ENCODE measurements around the gene SLIT3.
A peak's percentile ranks its signal among the peaks of the same experiment; 100 is the strongest.

The SLIT3 gene

GRCh38 chr5:168932400-168933189 lies 368.3 kb downstream of the SLIT3 start:
- Histone ChIP-seq H3K9me3 (ENCODE audit: control insufficient read depth, insufficient read depth, low read depth, low read length) (no peaks in the 10 kb centered on the region), H3K36me3 (ENCODE audit: control insufficient read depth in 2 of 2, insufficient read depth in 1 of 2, low read length in 2 of 2) (no peaks in the 10 kb centered on the region), H3K4me1 (ENCODE audit: control insufficient read depth, insufficient read depth, low read length) (0 out of 2 replicates have a peak, but pooled peaks cover 3% of the 10 kb centered on the region), H3K27ac (ENCODE audit: extremely low read depth, low read depth, low read length) (no peak overlapping the region), H3K4me3 (ENCODE audit: low read depth, low read length) (no peak overlapping the region)
- ChIA-PET POLR2A (no interaction called here), CTCF (interaction anchor here (0.7 to 1.5 kb wide), 2 partner anchors 14 to 1744 kb away, joined by 3 to 4 read pairs; no protein-coding TSS in a partner anchor)
- TF ChIP-seq ZFP41 (tag by site-specific recombination; IDR thresholded peaks at IDR 0.05; ENCODE audit: borderline replicate concordance), result no peak
- no peak for TF ChIP-seq ZNF302 (tag by site-specific recombination; IDR thresholded peaks at IDR 0.05; ENCODE audit: low read depth)
- TF ChIP-seq ZBTB49 (tag by site-specific recombination; IDR thresholded peaks at IDR 0.05; ENCODE audit: low read depth), result no peak
- no peak for TF ChIP-seq ZIC2 (tag by site-specific recombination; IDR thresholded peaks at IDR 0.05)
- TF ChIP-seq ZBTB21 (tag by site-specific recombination; IDR thresholded peaks at IDR 0.05), result no peak
- TF ChIP-seq WT1 (tag by site-specific recombination; IDR thresholded peaks at IDR 0.05), result no peak
- TF ChIP-seq ZNF664 (tag by site-specific recombination; IDR thresholded peaks at IDR 0.05), result no peak
- TF ChIP-seq PRDM6 (tag by site-specific recombination; IDR thresholded peaks at IDR 0.05), result no peak
- no peak for TF ChIP-seq ZNF510 (tag by site-specific recombination; IDR thresholded peaks at IDR 0.05; ENCODE audit: insufficient replicate concordance)
- TF ChIP-seq SETDB1 (IDR thresholded peaks at IDR 0.05; ENCODE audit: insufficient read length, low read length), result no peak
- TF ChIP-seq ZNF626 (tag by site-specific recombination; IDR thresholded peaks at IDR 0.05), result no peak
- no peak for TF ChIP-seq PBX3 (CRISPR knock-in tag; IDR thresholded peaks at IDR 0.05)
- TF ChIP-seq ZNF311 (tag by site-specific recombination; IDR thresholded peaks at IDR 0.05; ENCODE audit: borderline replicate concordance), result no peak
- TF ChIP-seq ZNF155 (tag by site-specific recombination; IDR thresholded peaks at IDR 0.05), result no peak

DNA sequence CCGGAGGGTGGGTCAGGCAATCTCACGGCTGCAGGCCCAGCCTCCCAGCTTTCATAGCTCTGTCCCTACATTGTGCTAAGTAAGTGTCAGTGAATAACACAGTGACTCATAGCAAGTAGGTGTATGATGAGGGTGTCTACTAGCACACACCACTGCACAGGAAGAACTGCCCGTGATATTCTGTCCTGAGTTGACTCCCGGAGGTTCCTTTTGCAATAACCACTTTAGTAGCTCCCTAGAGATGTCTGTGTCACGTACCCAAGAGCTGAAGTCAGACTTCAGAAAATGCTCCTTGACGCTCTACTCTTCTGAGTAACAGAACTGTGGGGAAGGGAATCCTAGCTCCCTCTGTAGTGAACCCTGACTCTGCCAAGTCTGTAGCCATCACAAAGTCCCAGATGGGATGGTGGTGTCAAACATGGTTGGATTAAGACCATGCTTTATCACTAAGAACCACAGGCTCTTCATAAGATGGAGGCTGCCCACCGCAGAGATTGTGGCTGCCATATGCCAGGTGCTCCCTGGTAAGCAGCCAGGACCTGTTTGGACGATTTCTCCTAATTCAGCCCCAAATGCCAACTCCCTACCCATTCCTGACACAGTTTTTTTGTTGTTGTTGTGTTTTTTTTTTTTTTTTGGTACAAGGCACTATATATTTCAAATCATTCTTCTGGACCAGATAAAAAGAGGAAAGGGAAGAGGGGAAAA lies 369.1 kb downstream of the SLIT3 start:
- CTCF ChIA-PET, result interaction anchor here (0.6 kb wide), 1 partner anchor 43 kb away, joined by 3 read pairs; no protein-coding TSS in a partner anchor
- no peaks in the 10 kb centered on the region for H3K36me3 ChIP-seq (ENCODE audit: control insufficient read depth in 2 of 2, insufficient read depth in 1 of 2, low read length in 2 of 2)
- 0 out of 2 replicates have a peak, but pooled peaks cover 3% of the 10 kb centered on the region for H3K4me1 ChIP-seq (ENCODE audit: control insufficient read depth, insufficient read depth, low read length)
- POLR2A ChIA-PET, result no interaction called here
- H3K27ac ChIP-seq (ENCODE audit: extremely low read depth, low read depth, low read length), result no peak overlapping the region
- H3K4me3 ChIP-seq (ENCODE audit: low read depth, low read length), result no peak overlapping the region
- no peaks in the 10 kb centered on the region for H3K9me3 ChIP-seq (ENCODE audit: control insufficient read depth, insufficient read depth, low read depth, low read length)
- TF ChIP-seq ZNF561 (tag by site-specific recombination; IDR thresholded peaks at IDR 0.05; ENCODE audit: borderline replicate concordance) (no peak), ZNF830 (tag by site-specific recombination; IDR thresholded peaks at IDR 0.05; ENCODE audit: low read depth) (no peak), GLI2 (tag by site-specific recombination; IDR thresholded peaks at IDR 0.05; ENCODE audit: borderline replicate concordance, low read depth) (no peak), ZNF660 (tag by site-specific recombination; IDR thresholded peaks at IDR 0.05) (0 out of 2 replicates have a peak, but pooled peaks have one; percentile 43), TCF7L2 (IDR thresholded peaks at IDR 0.05; ENCODE audit: borderline replicate concordance, low read depth, low read length) (no peak), ZNF148 (tag by site-specific recombination; IDR thresholded peaks at IDR 0.05; ENCODE audit: borderline replicate concordance) (no peak), ZNF302 (tag by site-specific recombination; IDR thresholded peaks at IDR 0.05; ENCODE audit: low read depth) (no peak), ZNF2 (tag by site-specific recombination; IDR thresholded peaks at IDR 0.05) (no peak), ZNF140 (tag by site-specific recombination; IDR thresholded peaks at IDR 0.05) (no peak)
- TF ChIP-seq, protein P1, sequence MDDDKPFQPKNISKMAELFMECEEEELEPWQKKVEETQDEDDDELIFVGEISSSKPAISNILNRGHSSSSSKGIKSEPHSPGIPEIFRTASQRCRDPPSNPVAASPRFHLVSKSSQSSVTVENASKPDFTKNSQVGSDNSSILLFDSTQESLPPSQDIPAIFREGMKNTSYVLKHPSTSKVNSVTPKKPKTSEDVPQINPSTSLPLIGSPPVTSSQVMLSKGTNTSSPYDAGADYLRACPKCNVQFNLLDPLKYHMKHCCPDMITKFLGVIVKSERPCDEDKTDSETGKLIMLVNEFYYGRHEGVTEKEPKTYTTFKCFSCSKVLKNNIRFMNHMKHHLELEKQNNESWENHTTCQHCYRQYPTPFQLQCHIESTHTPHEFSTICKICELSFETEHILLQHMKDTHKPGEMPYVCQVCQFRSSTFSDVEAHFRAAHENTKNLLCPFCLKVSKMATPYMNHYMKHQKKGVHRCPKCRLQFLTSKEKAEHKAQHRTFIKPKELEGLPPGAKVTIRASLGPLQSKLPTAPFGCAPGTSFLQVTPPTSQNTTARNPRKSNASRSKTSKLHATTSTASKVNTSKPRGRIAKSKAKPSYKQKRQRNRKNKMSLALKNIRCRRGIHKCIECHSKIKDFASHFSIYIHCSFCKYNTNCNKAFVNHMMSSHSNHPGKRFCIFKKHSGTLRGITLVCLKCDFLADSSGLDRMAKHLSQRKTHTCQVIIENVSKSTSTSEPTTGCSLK (tag by site-specific recombination; IDR thresholded peaks at IDR 0.05), result no peak
